Measurements from ENCODE around the gene CLASP2. TPM values are rescaled to one million over a fixed set of nuclear protein-coding genes. Genes with fewer than 3 reads are reported as not detected.

CLASP2 gene
- total RNA-seq, 1 experiment from 2014 or later, result 45.2 TPM

- Histone ChIP-seq H3K27ac (no peak overlapping the region), H3K27me3 (no peaks in the 10 kb centered on the region), H3K4me1 (no peaks in the 10 kb centered on the region), H3K9me3 (replicated peaks) (no peaks in the 10 kb centered on the region), H3K4me3 (no peak overlapping the region), H3K36me3 (no peaks in the 10 kb centered on the region)
- peak; percentile 22 to 60 for DNase-seq
Measured at GRCh38 chr3:33636125-33636850, 81.8 kb downstream of the CLASP2 start.

DNA sequence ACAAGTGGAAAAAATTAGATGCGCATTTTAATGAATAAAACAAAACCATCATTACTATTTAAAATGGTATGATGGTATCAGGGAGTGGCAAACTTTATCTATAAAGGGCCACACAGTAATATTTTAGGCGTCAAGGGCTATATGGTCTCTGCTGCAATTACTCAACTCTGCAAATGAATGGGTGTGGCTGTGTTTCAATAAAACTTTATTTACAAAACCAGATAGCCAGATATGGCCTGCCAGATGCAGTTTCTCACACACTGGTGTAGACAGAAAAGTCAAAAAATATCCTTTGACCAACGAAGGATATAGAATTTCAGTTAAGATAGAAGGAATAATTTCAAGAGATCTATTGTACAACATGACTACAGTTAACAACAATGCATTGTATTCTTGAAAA lies 83.8 kb downstream of the CLASP2 start:
- H3K9me3 ChIP-seq (replicated peaks), result no peaks in the 10 kb centered on the region
- no peaks in the 10 kb centered on the region for H3K27me3 ChIP-seq
- H3K4me1 ChIP-seq, result no peaks in the 10 kb centered on the region
- no peak overlapping the region for H3K27ac ChIP-seq
- no peak overlapping the region for H3K4me3 ChIP-seq
- no peaks in the 10 kb centered on the region for H3K36me3 ChIP-seq
- DNase-seq, result no peak

DNA sequence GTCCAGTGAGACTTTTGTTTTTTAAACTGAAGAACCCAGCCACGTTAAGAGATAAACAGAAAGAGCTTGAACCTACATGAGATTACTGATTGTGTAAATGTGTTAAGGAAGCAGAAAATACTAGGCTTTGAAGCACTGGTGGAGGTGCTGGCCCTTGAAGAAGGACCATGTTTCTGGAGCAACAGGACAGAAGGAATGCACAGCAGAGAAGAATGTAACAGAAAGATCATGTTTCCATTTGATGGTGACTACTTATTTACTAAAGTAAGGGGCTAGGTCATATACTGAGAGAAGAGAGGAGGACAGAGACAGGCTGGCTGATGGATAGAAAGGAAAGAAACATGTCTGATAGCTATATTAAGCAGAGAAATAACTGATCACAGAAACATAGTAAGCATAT lies 88.8 kb downstream of the CLASP2 start:
- Histone ChIP-seq H3K9me3 (replicated peaks) (no peaks in the 10 kb centered on the region), H3K27ac (no peak overlapping the region), H3K36me3 (no peaks in the 10 kb centered on the region), H3K4me1 (no peaks in the 10 kb centered on the region), H3K4me3 (no peak overlapping the region), H3K27me3 (no peaks in the 10 kb centered on the region)
- no peak for DNase-seq

DNA sequence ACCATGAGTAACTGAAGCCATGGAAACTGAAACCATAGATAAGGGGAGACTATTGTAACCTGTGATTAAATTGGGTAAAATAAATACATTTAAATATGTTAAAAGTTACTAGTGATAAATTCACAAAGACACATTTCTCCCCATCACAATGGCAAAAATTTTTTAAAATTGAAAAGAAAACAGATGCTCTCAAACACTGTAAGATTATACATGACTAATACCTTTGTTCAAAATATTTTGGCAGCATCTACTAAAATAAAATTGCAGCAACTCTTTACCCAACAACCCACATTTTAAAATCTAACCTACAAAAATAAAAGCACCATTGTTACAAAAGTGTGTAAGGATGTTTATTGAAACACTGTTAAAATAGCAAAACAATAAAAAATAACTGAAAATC lies 93.3 kb downstream of the CLASP2 start:
- no peak for DNase-seq
- no peaks in the 10 kb centered on the region for H3K36me3 ChIP-seq
- H3K4me3 ChIP-seq, result no peak overlapping the region
- H3K9me3 ChIP-seq (replicated peaks), result no peaks in the 10 kb centered on the region
- no peak overlapping the region for H3K27ac ChIP-seq
- no peaks in the 10 kb centered on the region for H3K4me1 ChIP-seq
- no peaks in the 10 kb centered on the region for H3K27me3 ChIP-seq

- Histone ChIP-seq H3K4me3 (no peak overlapping the region), H3K36me3 (no peaks in the 10 kb centered on the region), H3K27ac (no peak overlapping the region), H3K27me3 (no peaks in the 10 kb centered on the region), H3K9me3 (replicated peaks) (no peaks in the 10 kb centered on the region), H3K4me1 (no peaks in the 10 kb centered on the region)
- DNase-seq, result no peak
Measured at GRCh38 chr3:33613041-33613440, 105.0 kb downstream of the CLASP2 start.

DNA sequence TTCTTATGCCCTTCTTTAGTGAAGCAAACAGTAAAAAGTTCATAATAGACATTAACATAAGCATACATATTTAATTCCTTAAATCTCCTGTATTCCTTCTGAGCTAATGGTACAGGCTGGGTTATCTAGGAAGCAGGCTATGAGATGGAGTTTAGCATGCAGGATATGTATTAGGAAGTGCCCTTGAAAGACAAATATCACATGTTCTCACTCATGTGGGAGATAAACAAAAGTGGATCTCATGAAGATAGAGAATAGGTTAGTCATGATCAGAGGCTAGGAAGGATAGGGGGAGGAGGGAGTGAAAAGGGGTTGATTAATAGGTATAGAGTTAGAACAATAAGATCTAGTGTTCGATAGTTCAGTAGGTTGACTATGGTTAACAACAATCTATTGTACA lies 105.4 kb downstream of the CLASP2 start:
- no peaks in the 10 kb centered on the region for H3K36me3 ChIP-seq
- no peak overlapping the region for H3K4me3 ChIP-seq

GRCh38 chr3:33602829-33603228 lies 115.2 kb downstream of the CLASP2 start:
- Histone ChIP-seq H3K27ac (no peak overlapping the region), H3K36me3 (no peaks in the 10 kb centered on the region; the same call in 1 of the 2 replicates), H3K27me3 (no peaks in the 10 kb centered on the region), H3K4me1 (no peaks in the 10 kb centered on the region), H3K9me3 (replicated peaks) (no peaks in the 10 kb centered on the region), H3K4me3 (no peak overlapping the region)
- DNase-seq, result no peak

More for the DNA sequence above, 105.4 kb downstream of the CLASP2 start:
- Histone ChIP-seq H3K4me1 (no peaks in the 10 kb centered on the region), H3K27me3 (no peaks in the 10 kb centered on the region), H3K27ac (no peak overlapping the region), H3K9me3 (replicated peaks) (no peaks in the 10 kb centered on the region)
- no peak for DNase-seq

- Histone ChIP-seq H3K27me3 (no peaks in the 10 kb centered on the region), H3K36me3 (no peaks in the 10 kb centered on the region; the same call in 1 of the 2 replicates), H3K9me3 (replicated peaks) (no peaks in the 10 kb centered on the region), H3K27ac (no peak overlapping the region), H3K4me3 (no peak overlapping the region), H3K4me1 (no peaks in the 10 kb centered on the region)
- DNase-seq, result no peak
Measured at GRCh38 chr3:33597257-33597689, 120.8 kb downstream of the CLASP2 start.

DNA sequence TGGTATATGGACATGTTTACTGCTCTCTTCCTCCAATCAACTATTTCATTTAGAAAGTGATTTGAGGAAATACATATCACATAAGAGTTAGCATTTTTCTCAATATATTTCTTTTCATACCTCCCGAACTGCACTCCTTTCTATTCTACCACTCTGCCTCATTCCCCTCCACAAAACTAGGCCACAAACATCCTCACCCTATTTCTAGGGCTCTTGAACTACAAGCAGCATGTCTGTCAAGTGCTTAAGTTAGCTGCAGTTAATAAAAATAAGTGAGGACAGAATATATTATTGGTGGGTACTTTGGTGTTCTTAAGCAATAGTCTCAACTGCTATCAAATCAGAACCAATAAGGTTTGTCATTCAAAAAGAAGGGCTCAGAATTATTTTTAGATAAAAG lies 125.1 kb downstream of the CLASP2 start:
- Histone ChIP-seq H3K36me3 (no peaks in the 10 kb centered on the region), H3K27ac (no peak overlapping the region), H3K27me3 (no peaks in the 10 kb centered on the region), H3K9me3 (replicated peaks) (no peaks in the 10 kb centered on the region), H3K4me1 (no peaks in the 10 kb centered on the region), H3K4me3 (no peak overlapping the region)
- no peak for DNase-seq

DNA sequence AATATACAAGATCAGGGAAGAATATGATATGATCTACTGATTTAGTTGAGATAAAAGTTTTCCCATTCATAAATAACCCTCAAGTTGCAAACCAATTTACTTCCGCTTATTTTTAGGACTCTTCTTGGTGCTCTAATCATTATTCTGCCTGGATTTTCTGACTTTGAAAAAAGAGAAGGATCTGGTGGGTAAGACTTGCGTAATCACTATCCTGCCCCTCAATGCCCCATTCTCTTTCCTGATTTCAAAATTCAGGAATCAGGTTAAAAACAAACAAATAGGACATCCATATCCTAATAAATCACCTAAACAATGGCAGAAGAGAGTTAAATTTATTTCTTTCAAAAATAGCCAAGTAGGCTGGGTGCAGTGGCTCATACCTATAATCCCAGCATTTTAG lies 127.5 kb downstream of the CLASP2 start:
- no peaks in the 10 kb centered on the region for H3K27me3 ChIP-seq
- no peak overlapping the region for H3K4me3 ChIP-seq
- H3K36me3 ChIP-seq, result no peaks in the 10 kb centered on the region
- H3K27ac ChIP-seq, result no peak overlapping the region
- H3K9me3 ChIP-seq (replicated peaks), result no peaks in the 10 kb centered on the region
- DNase-seq, result no peak
- H3K4me1 ChIP-seq, result no peaks in the 10 kb centered on the region

DNA sequence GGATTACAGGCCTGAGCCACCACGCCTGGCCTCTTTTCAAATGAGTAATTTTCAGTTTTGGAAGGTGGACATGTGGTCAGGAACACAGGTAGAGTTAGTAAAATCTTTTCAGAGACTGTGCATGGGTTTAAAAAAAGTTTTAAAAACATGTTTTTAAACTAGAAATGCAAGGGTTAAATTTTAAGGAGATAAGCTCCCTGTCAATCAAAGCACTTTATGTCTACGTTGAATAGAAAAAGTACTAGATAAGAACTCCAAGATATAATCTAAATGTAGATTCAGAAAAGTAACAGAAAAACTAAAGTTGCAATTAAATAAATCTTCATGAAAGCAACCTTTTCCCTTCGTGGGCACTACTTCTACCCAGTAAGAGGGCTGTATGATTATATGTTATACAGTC lies 131.7 kb downstream of the CLASP2 start:
- Histone ChIP-seq H3K4me1 (no peaks in the 10 kb centered on the region), H3K36me3 (no peaks in the 10 kb centered on the region), H3K27ac (no peak overlapping the region), H3K27me3 (no peaks in the 10 kb centered on the region), H3K4me3 (no peak overlapping the region), H3K9me3 (replicated peaks) (no peaks in the 10 kb centered on the region)
- no peak for DNase-seq

DNA sequence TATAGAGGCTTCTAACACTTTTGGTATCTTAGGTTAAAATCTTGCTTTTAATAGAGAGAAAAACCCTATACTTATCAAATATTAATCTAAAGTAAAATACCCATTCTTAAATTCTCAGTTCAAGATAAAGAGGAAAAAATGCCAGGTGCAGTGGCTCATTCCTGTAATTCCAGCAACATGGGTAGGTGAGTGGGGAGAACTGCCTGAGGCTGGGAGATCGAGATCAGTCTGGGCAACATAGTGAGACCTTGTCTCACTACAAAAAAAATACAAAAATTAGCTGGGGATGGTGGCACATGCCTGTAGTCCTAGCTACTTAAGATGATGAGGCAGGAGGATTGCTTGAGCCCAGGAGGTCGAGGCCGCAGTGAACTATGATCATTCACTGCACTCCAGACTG lies 135.8 kb downstream of the CLASP2 start:
- H3K36me3 ChIP-seq, result no peaks in the 10 kb centered on the region
- no peak overlapping the region for H3K27ac ChIP-seq
- H3K4me3 ChIP-seq, result no peak overlapping the region
- no peaks in the 10 kb centered on the region for H3K27me3 ChIP-seq
- H3K4me1 ChIP-seq, result no peaks in the 10 kb centered on the region
- no peak for DNase-seq
- H3K9me3 ChIP-seq (replicated peaks), result no peaks in the 10 kb centered on the region

- Histone ChIP-seq H3K4me3 (no peak overlapping the region), H3K4me1 (no peaks in the 10 kb centered on the region), H3K27me3 (no peaks in the 10 kb centered on the region), H3K9me3 (replicated peaks) (no peaks in the 10 kb centered on the region), H3K27ac (no peak overlapping the region), H3K36me3 (no peaks in the 10 kb centered on the region)
- no peak for DNase-seq
Measured at GRCh38 chr3:33581666-33582065, 136.4 kb downstream of the CLASP2 start.

DNA sequence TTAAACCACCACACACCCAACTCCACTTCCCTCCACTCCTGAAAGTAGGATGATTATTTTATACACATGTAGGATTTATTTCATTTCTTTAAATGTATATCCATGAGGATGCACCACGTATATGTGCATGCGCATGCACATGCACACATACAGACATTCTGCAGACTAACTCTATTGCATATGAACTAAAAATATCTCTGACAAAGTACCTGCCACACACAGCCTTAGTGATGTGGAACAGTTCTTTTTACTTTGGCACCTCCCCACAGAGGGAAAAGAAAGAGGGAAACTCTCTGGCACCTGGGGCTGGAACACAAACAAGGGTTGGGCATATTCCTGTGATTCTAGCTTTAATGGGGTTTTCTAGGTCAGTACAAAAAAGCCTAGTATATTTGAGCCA lies 138.2 kb downstream of the CLASP2 start:
- Histone ChIP-seq H3K9me3 (replicated peaks) (no peaks in the 10 kb centered on the region), H3K4me3 (no peak overlapping the region), H3K36me3 (no peaks in the 10 kb centered on the region), H3K27ac (no peak overlapping the region), H3K4me1 (no peaks in the 10 kb centered on the region), H3K27me3 (no peaks in the 10 kb centered on the region)
- no peak for DNase-seq

DNA sequence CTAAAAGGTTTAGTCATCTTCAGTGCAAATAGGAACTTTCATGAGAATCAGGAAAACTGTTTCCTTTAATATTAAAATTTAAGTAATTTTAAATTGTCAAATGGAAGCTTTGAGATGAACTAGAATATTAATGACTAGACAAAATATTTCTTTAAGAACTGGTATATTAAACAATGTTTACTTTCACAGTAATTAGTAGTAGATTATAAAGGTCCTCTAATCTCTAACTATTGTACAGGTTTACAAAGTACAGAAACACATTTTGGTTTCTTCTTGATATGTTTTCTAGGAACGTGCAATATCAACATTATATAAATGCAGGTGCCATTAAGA lies 138.9 kb downstream of the CLASP2 start:
- Histone ChIP-seq H3K4me1 (no peaks in the 10 kb centered on the region), H3K36me3 (no peaks in the 10 kb centered on the region), H3K27me3 (no peaks in the 10 kb centered on the region), H3K9me3 (replicated peaks) (no peaks in the 10 kb centered on the region), H3K27ac (no peak overlapping the region), H3K4me3 (no peak overlapping the region)
- DNase-seq, result no peak
